GM19372 (cell line): ENCODE data around the gene PARM1.
"Not testable (repeated sequence)": the region's sequence is repeated elsewhere in the genome, so short reads cannot be mapped to it uniquely, and the experiment has no call there.

Experiments used
- ATAC-seq: cut with Tn5 transposase; IDR thresholded peaks from one replicate; pipeline ENCODE4 v1.9.1; 2021; ENCODE audit warnings: mild to moderate bottlenecking, low read depth, moderate library complexity; ENCODE audit not compliant: unreplicated experiment

Gene PARM1

GRCh38 chr4:74982546-74983252 is 49.8 kb downstream of the PARM1 start:
- ATAC-seq = no peak

- ATAC-seq = no peak
Observed at GRCh38 chr4:74983253-74983635, 50.3 kb downstream of the PARM1 start.

- no peak for ATAC-seq
Observed at GRCh38 chr4:74990276-74990875, 57.5 kb downstream of the PARM1 start.

GRCh38 chr4:74994436-74994835 is 61.5 kb downstream of the PARM1 start:
- ATAC-seq = not testable (repeated sequence)

GRCh38 chr4:74996996-74997395 is 64.1 kb downstream of the PARM1 start:
- no peak for ATAC-seq

GRCh38 chr4:74997948-74998729 is 65.2 kb downstream of the PARM1 start:
- ATAC-seq = no peak

GRCh38 chr4:74999714-75000309 is 66.9 kb downstream of the PARM1 start:
- ATAC-seq = no peak

- no peak for ATAC-seq
Observed at GRCh38 chr4:75001871-75002270, 69.0 kb downstream of the PARM1 start.

GRCh38 chr4:75002381-75002780 is 69.5 kb downstream of the PARM1 start:
- ATAC-seq = no peak

GRCh38 chr4:75003979-75004378 is 71.1 kb downstream of the PARM1 start:
- no peak for ATAC-seq

GRCh38 chr4:75004755-75005668 is 72.1 kb downstream of the PARM1 start:
- no peak for ATAC-seq

- no peak for ATAC-seq
Observed at GRCh38 chr4:75005727-75006126, 72.8 kb downstream of the PARM1 start.

- ATAC-seq = no peak
Observed at GRCh38 chr4:75007891-75008290, 75.0 kb downstream of the PARM1 start.

- ATAC-seq = no peak
Observed at GRCh38 chr4:75009138-75009537, 76.2 kb downstream of the PARM1 start.

GRCh38 chr4:75011131-75011795 is 78.3 kb downstream of the PARM1 start:
- no peak for ATAC-seq

GRCh38 chr4:75015627-75016026 is 82.7 kb downstream of the PARM1 start:
- ATAC-seq = no peak

GRCh38 chr4:75016472-75016871 is 83.6 kb downstream of the PARM1 start:
- ATAC-seq = no peak

GRCh38 chr4:75018811-75019479 is 86.0 kb downstream of the PARM1 start:
- ATAC-seq = no peak

GRCh38 chr4:75025431-75025830 is 92.5 kb downstream of the PARM1 start:
- no peak for ATAC-seq
